CD14-positive monocyte (primary cell): ENCODE data around the gene ISY1. TPM values are rescaled to one million over a fixed set of nuclear protein-coding genes. Genes with fewer than 3 reads are reported as not detected.

Source experiments
- DNase-seq, 3 donors: peaks; one replicate each; pipeline ENCODE4 v3.0.0-alpha.2; 2011 to 2022
- H2AFZ ChIP-seq: 2 replicates; pipeline ENCODE4 v1.6.0; 2012; ENCODE audit warnings: mild to moderate bottlenecking, low read depth, low read length, inconsistent platforms; ENCODE audit not compliant: insufficient read depth, poor library complexity, severe bottlenecking
- H3K27ac ChIP-seq, 2 donors: 1 replicate in 1 of 2; 2 replicates in 1 of 2; pipeline ENCODE4 v1.5.1; 2012 to 2013; ENCODE audit warnings: low read length in 2 of 2, control low read depth in 1 of 2, inconsistent platforms in 1 of 2, low read depth in 1 of 2, mild to moderate bottlenecking in 1 of 2
- H3K27me3 ChIP-seq, 2 donors: one replicate each; pipeline versions ENCODE4 v1.6.0 to v1.6.1; 2011 to 2013; ENCODE audit warnings: low read length in 2 of 2; ENCODE audit not compliant: control insufficient read depth in 2 of 2, insufficient read depth in 2 of 2
- H3K36me3 ChIP-seq, 2 donors: replicated peaks in 1 of 2; 1 replicate in 1 of 2; 2 replicates in 1 of 2; pipeline versions ENCODE4 v1.5.1 to v1.6.1; 2012 to 2013; ENCODE audit warnings: low read length in 2 of 2, control low read depth in 1 of 2, inconsistent platforms in 1 of 2, mild to moderate bottlenecking in 1 of 2; ENCODE audit not compliant: insufficient read depth in 2 of 2, control insufficient read depth in 1 of 2
- H3K4me1 ChIP-seq, 2 donors: 1 replicate in 1 of 2; 2 replicates in 1 of 2; pipeline versions ENCODE4 v1.5.1 to v1.6.1; 2012 to 2013; ENCODE audit warnings: low read length in 2 of 2, control low read depth in 1 of 2, inconsistent platforms in 1 of 2, mild to moderate bottlenecking in 1 of 2, moderate library complexity in 1 of 2; ENCODE audit not compliant: insufficient read depth in 2 of 2, control insufficient read depth in 1 of 2
- H3K4me2 ChIP-seq: replicated peaks from 2 replicates; pipeline ENCODE3; 2012; ENCODE audit warnings: low read length, moderate library complexity, mild to moderate bottlenecking; ENCODE audit not compliant: poor library complexity, severe bottlenecking; ENCODE audit errors: extremely low read depth
- H3K4me3 ChIP-seq, 3 experiments: fragments of 200-600 bp in 1 of 3; sonication (generic) in 1 of 3; replicated peaks in 1 of 3; 1 replicate in 2 of 3; 2 replicates in 1 of 3; pipeline ENCODE4 v1.5.1; 2011 to 2013; ENCODE audit warnings: low read length in 3 of 3, mild to moderate bottlenecking in 3 of 3, control low read depth in 2 of 3, low read depth in 2 of 3, inconsistent platforms in 1 of 3, moderate library complexity in 1 of 3
- H3K79me2 ChIP-seq: 2 replicates; pipeline ENCODE4 v1.6.0; 2012; ENCODE audit warnings: mild to moderate bottlenecking, control low read depth, inconsistent platforms, low read length, moderate library complexity; ENCODE audit not compliant: insufficient read depth
- H3K9ac ChIP-seq: 2 replicates; pipeline ENCODE4 v1.6.0; 2017; ENCODE audit warnings: low read length, mild to moderate bottlenecking; ENCODE audit not compliant: insufficient read depth, poor library complexity, severe bottlenecking
- H3K9me3 ChIP-seq, 2 donors: replicated peaks in 1 of 2; 1 replicate in 1 of 2; 2 replicates in 1 of 2; pipeline versions ENCODE4 v1.5.1 to v1.6.1; 2012 to 2013; ENCODE audit warnings: low read length in 2 of 2, control low read depth in 1 of 2; ENCODE audit not compliant: control insufficient read depth in 1 of 2, insufficient read depth in 1 of 2
- H4K20me1 ChIP-seq: 2 replicates; pipeline ENCODE4 v1.6.0; 2012; ENCODE audit warnings: mild to moderate bottlenecking, low read length, control low read depth, moderate library complexity; ENCODE audit not compliant: insufficient read depth
- H3K27ac Mint-ChIP-seq, 7 donors: one replicate each; pipeline ENCODE4 v1.8.0; 2020; ENCODE audit warnings: mild to moderate bottlenecking in 7 of 7, mixed read lengths in 7 of 7, moderate library complexity in 6 of 7, inconsistent platforms in 2 of 7
- H3K27me3 Mint-ChIP-seq, 3 donors: one replicate each; pipeline ENCODE4 v1.8.0; 2021 to 2022; ENCODE audit warnings: low read depth in 3 of 3, mild to moderate bottlenecking in 3 of 3, mixed read lengths in 3 of 3, moderate library complexity in 3 of 3, inconsistent platforms in 1 of 3
- H3K36me3 Mint-ChIP-seq, 2 donors: one replicate each; pipeline ENCODE4 v1.8.0; 2020; ENCODE audit warnings: mixed read lengths in 2 of 2, inconsistent platforms in 1 of 2, mild to moderate bottlenecking in 1 of 2
- H3K4me1 Mint-ChIP-seq: one replicate; pipeline ENCODE4 v1.8.0; 2020; ENCODE audit warnings: mild to moderate bottlenecking, mixed read lengths
- H3K4me3 Mint-ChIP-seq, 2 donors: one replicate each; pipeline ENCODE4 v1.8.0; 2020; ENCODE audit warnings: mild to moderate bottlenecking in 2 of 2, mixed read lengths in 2 of 2, moderate library complexity in 1 of 2
- H3K9me3 Mint-ChIP-seq, 7 donors: one replicate each; pipeline ENCODE4 v1.8.0; 2020 to 2022; ENCODE audit warnings: mixed read lengths in 7 of 7, mild to moderate bottlenecking in 6 of 7, moderate library complexity in 6 of 7, inconsistent platforms in 2 of 7
- WGBS: methylation state at CpG from one replicate; pipeline ENCODE4 v1.1.5; 2013; ENCODE audit warnings: missing lambda C conversion rate; ENCODE audit not compliant: insufficient coverage; 5-methylcytosine and 5-hydroxymethylcytosine counted together
- intact Hi-C, 2 donors: fragments of 100-400 bp; cut with micrococcal nuclease; formaldehyde crosslinking; loops; one replicate each; pipeline versions ENCODE4 v1.15.0 to v1.15.1; 2023
- polyA plus RNA-seq, 3 donors: library from polyadenylated mRNA; depleted of rRNA in 1 of 3; unstranded in 2 of 3; stranded (reverse) in 1 of 3; fragments of 300-500 nt in 2 of 3; fragments of >200 nt in 1 of 3; fragmentation: Illumina TruSeq in 2 of 3; gene quantifications; 1 replicate in 2 of 3; 2 replicates in 1 of 3; pipeline ENCODE4 v1.2.3, GENCODE V29; 2012 to 2021
- TF ChIP-seq, protein P1 (sequence below): fragments of 200-600 bp; IDR thresholded peaks from one replicate; pipeline ENCODE4 v1.8.0; 2022; ENCODE audit warnings: antibody characterized with exemption, mild to moderate bottlenecking

The ISY1 gene
- polyA plus RNA-seq, 3 donors: 25.2 to 70.7 (median 67.9) TPM

- no peaks in the 10 kb centered on the region for H3K9me3 ChIP-seq
- no peak for DNase-seq
- Mint-ChIP-seq H3K27ac (peak overlapping the region in 3 of 7 donors; percentile 7 to 29 (median 24)), H3K4me3 (no peak overlapping the region), H3K4me1 (peaks cover 23% of the 10 kb centered on the region), H3K27me3 (peaks cover 5 to 21% (median 18%) of the 10 kb centered on the region in 3 donors), H3K36me3 (peaks cover 58 to 64% of the 10 kb centered on the region in 2 donors), H3K9me3 (peaks cover 0 to 3% (median 0%) of the 10 kb centered on the region in 7 donors)
- no peaks in the 10 kb centered on the region for H3K27me3 ChIP-seq
- no peak overlapping the region for H3K27ac ChIP-seq
- no peak overlapping the region for H3K4me2 ChIP-seq
- 72% methylated on average over 9 of the region's 9 CpGs for WGBS
- H3K4me1 ChIP-seq: peaks cover 16 to 21% of the 10 kb centered on the region in 2 donors
- H3K36me3 ChIP-seq: peaks cover 39 to 61% of the 10 kb centered on the region in 2 donors
- no peaks in the 10 kb centered on the region for H3K79me2 ChIP-seq
- H2AFZ ChIP-seq: no peak overlapping the region
- TF ChIP-seq, protein P1, sequence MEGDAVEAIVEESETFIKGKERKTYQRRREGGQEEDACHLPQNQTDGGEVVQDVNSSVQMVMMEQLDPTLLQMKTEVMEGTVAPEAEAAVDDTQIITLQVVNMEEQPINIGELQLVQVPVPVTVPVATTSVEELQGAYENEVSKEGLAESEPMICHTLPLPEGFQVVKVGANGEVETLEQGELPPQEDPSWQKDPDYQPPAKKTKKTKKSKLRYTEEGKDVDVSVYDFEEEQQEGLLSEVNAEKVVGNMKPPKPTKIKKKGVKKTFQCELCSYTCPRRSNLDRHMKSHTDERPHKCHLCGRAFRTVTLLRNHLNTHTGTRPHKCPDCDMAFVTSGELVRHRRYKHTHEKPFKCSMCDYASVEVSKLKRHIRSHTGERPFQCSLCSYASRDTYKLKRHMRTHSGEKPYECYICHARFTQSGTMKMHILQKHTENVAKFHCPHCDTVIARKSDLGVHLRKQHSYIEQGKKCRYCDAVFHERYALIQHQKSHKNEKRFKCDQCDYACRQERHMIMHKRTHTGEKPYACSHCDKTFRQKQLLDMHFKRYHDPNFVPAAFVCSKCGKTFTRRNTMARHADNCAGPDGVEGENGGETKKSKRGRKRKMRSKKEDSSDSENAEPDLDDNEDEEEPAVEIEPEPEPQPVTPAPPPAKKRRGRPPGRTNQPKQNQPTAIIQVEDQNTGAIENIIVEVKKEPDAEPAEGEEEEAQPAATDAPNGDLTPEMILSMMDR: no peak
- intact Hi-C loops: no loop called here
- peaks cover 36% of the 10 kb centered on the region for H4K20me1 ChIP-seq
- no peak overlapping the region for H3K9ac ChIP-seq
- no peak overlapping the region for H3K4me3 ChIP-seq
These were observed 34.1 kb downstream of the ISY1 start for GRCh38 chr3:129126726-129127280.

GRCh38 chr3:129123314-129124060, 37.4 kb downstream of the ISY1 start:
- Histone ChIP-seq H3K9ac (no peak overlapping the region), H3K27ac (no peak overlapping the region), H4K20me1 (peaks cover 50% of the 10 kb centered on the region), H3K4me1 (peaks cover 32 to 39% of the 10 kb centered on the region in 2 donors), H2AFZ (no peak overlapping the region), H3K4me2 (no peak overlapping the region), H3K4me3 (no peak overlapping the region), H3K9me3 (no peaks in the 10 kb centered on the region), H3K36me3 (peaks cover 11 to 38% of the 10 kb centered on the region in 2 donors), H3K79me2 (peaks cover 19% of the 10 kb centered on the region), H3K27me3 (no peaks in the 10 kb centered on the region)
- Mint-ChIP-seq H3K27ac (peak overlapping the region in 6 of 7 donors; percentile 21 to 86 (median 48)), H3K4me1 (peaks cover 42% of the 10 kb centered on the region), H3K36me3 (peaks cover 36 to 47% of the 10 kb centered on the region in 2 donors), H3K4me3 (no peak overlapping the region), H3K9me3 (peaks cover 0 to 3% (median 0%) of the 10 kb centered on the region in 7 donors), H3K27me3 (peaks cover 7 to 20% (median 16%) of the 10 kb centered on the region in 3 donors)
- TF ChIP-seq, protein P1: no peak
- intact Hi-C loops: no loop called here
- no peak for DNase-seq
- 29% methylated on average over 2 of the region's 5 CpGs for WGBS
